GM12892 (cell line): ENCODE measurements around the gene SPRTN.

Experiments used
- POLR2A ChIP-seq: IDR thresholded peaks from 2 replicates; pipeline ENCODE4 v1.6.1; 2011; ENCODE audit warnings: low read depth, low read length, control low read depth
- POLR2AphosphoS5 ChIP-seq: IDR thresholded peaks from 2 replicates; pipeline ENCODE4 v1.6.1; 2011; ENCODE audit warnings: low read depth, low read length, control low read depth
- TAF1 ChIP-seq: IDR thresholded peaks from 2 replicates; pipeline ENCODE4 v1.6.1; 2011; ENCODE audit warnings: low read depth, mild to moderate bottlenecking, control low read depth, low read length, borderline replicate concordance

- TF ChIP-seq POLR2AphosphoS5, result no peak
- no peak for TF ChIP-seq POLR2A
- TF ChIP-seq TAF1, result no peak
These were observed 5.3 kb upstream of the SPRTN start for GRCh38 chr1:231332761-231333160.
